A673 (cell line): ENCODE data around the gene LRRC1.

Source experiments
- CTCF ChIP-seq: fragments of 300-800, 200-600 bp; sonication (generic); conservative IDR thresholded peaks from 2 replicates; pipeline ENCODE4 v1.5.1; 2017; ENCODE audit warnings: low read depth, mild to moderate bottlenecking, antibody characterized with exemption, low read length, moderate library complexity, mixed read lengths
- EZH2 ChIP-seq: fragments of 200-600 bp; sonication (generic); IDR thresholded peaks from 2 replicates; pipeline ENCODE4 v1.6.1; 2017; ENCODE audit warnings: borderline replicate concordance, low read depth, mild to moderate bottlenecking, mixed read lengths, antibody characterized with exemption, low read length; ENCODE audit not compliant: poor library complexity, severe bottlenecking

GRCh38 chr6:53758496-53758895, 36.3 kb upstream of the LRRC1 start:
- TF ChIP-seq CTCF (no peak), EZH2 (no peak)
